OCI-LY3 (cell line): Measurements from ENCODE around the gene ZNF213.

ENCODE experiments used
- H2AFZ ChIP-seq: fragments of 200-600, 300-600 bp; shearing (Covaris generic); 2 replicates; pipeline ENCODE4 v1.6.0; 2014; ENCODE audit warnings: antibody characterized with exemption, low read depth, low read length
- H3K27ac ChIP-seq: fragments of 200-600, 300-600 bp; sonication (generic); 2 replicates; pipeline ENCODE4 v1.5.1; 2014; ENCODE audit warnings: mild to moderate bottlenecking, low read length, moderate library complexity, mixed read lengths
- H3K27me3 ChIP-seq: fragments of 200-600, 300-600 bp; sonication (generic); 2 replicates; pipeline ENCODE4 v1.6.1; 2014; ENCODE audit warnings: low read depth, low read length, mixed read lengths
- H3K36me3 ChIP-seq: fragments of 200-600, 300-600 bp; sonication (generic); replicated peaks from 2 replicates; pipeline ENCODE3; 2014; ENCODE audit warnings: low read depth, low read length, mixed read lengths
- H3K4me1 ChIP-seq: fragments of 300-600, 200-600 bp; sonication (generic); 2 replicates; pipeline ENCODE4 v1.6.1; 2014; ENCODE audit warnings: low read length, mixed read lengths
- H3K4me2 ChIP-seq: fragments of 200-600, 300-600 bp; sonication (generic); 2 replicates; pipeline ENCODE4 v1.6.1; 2014; ENCODE audit warnings: low read length, mixed read lengths
- H3K4me3 ChIP-seq: fragments of 300-600, 200-600 bp; sonication (generic); 2 replicates; pipeline ENCODE4 v1.5.1; 2014; ENCODE audit warnings: antibody characterized with exemption, mild to moderate bottlenecking, low read length, moderate library complexity
- H3K79me2 ChIP-seq: fragments of 300-600, 200-600 bp; shearing (Covaris generic); 2 replicates; pipeline ENCODE4 v1.6.1; 2014; ENCODE audit warnings: mild to moderate bottlenecking, low read length, mixed read lengths
- H3K9ac ChIP-seq: fragments of 300-600, 200-600 bp; shearing (Covaris generic); 2 replicates; pipeline ENCODE4 v1.6.0; 2014; ENCODE audit warnings: mild to moderate bottlenecking, low read length, moderate library complexity
- H3K9me3 ChIP-seq: fragments of 200-600, 300-600 bp; shearing (Covaris generic); 2 replicates; pipeline ENCODE4 v1.6.1; 2014; ENCODE audit warnings: low read length, mixed read lengths; ENCODE audit not compliant: insufficient read depth
- H4K20me1 ChIP-seq: fragments of 200-600, 300-600 bp; sonication (generic); 2 replicates; pipeline ENCODE4 v1.6.1; 2016; ENCODE audit warnings: low read length, mixed read lengths; ENCODE audit not compliant: insufficient read depth
- EZH2phosphoT487 ChIP-seq: fragments of 200-600 bp; shearing (Covaris generic); IDR thresholded peaks from 2 replicates; pipeline ENCODE4 v1.6.1; 2018; ENCODE audit warnings: antibody characterized with exemption, mixed run types, low read depth
- TF ChIP-seq, protein P1 (sequence below): fragments of 200-600, 300-600 bp; sonication (generic); IDR thresholded peaks from 2 replicates; pipeline ENCODE4 v1.5.1; 2014; ENCODE audit warnings: antibody characterized with exemption, low read length, low read depth

Gene ZNF213

DNA sequence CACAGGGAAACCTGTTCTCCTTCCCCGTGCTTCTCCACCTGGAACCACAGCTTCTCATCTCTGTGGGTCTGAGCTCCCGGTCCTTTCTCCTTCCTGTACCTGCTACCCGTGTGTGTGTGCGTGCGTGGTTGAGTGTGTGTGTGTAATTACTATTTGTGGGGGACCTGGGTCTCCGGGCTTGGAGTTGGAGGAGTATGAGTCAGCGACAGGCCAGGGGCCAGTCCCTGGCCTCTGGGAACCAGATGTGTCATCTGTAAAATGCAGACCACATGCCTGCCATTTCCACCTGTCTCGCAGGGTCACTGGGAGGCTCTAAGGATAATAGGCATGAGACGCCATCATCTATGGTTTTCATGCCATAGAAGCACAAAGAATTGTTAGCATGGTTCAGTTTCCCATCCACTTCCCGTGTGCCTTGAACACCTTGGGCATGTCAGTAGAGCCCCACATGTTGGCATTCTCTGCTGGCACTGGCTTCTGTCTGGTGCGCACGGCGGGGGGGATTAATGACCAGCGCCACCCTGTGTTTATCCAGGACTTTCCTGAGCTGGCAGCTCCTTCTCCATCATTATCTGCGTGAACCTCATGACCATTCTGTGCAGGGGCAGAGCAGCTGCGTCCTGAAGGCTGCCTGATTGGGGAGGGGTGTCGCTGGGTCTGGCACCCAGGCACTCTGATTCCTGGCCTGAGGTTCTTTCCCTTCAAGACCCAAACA is 20.9 kb upstream of the ZNF213 start:
- TF ChIP-seq, protein P1, sequence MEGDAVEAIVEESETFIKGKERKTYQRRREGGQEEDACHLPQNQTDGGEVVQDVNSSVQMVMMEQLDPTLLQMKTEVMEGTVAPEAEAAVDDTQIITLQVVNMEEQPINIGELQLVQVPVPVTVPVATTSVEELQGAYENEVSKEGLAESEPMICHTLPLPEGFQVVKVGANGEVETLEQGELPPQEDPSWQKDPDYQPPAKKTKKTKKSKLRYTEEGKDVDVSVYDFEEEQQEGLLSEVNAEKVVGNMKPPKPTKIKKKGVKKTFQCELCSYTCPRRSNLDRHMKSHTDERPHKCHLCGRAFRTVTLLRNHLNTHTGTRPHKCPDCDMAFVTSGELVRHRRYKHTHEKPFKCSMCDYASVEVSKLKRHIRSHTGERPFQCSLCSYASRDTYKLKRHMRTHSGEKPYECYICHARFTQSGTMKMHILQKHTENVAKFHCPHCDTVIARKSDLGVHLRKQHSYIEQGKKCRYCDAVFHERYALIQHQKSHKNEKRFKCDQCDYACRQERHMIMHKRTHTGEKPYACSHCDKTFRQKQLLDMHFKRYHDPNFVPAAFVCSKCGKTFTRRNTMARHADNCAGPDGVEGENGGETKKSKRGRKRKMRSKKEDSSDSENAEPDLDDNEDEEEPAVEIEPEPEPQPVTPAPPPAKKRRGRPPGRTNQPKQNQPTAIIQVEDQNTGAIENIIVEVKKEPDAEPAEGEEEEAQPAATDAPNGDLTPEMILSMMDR: 0 out of 2 replicates have a peak, but pooled peaks have one; percentile 3
- TF ChIP-seq EZH2phosphoT487: no peak
- Histone ChIP-seq H3K27me3 (peaks cover 34% of the 10 kb centered on the region), H3K4me2 (no peak overlapping the region), H3K4me1 (no peaks in the 10 kb centered on the region), H4K20me1 (no peaks in the 10 kb centered on the region), H3K36me3 (no peaks in the 10 kb centered on the region), H3K27ac (no peak overlapping the region), H2AFZ (no peak overlapping the region), H3K79me2 (no peaks in the 10 kb centered on the region), H3K9me3 (no peaks in the 10 kb centered on the region), H3K4me3 (no peak overlapping the region), H3K9ac (no peak overlapping the region)

DNA sequence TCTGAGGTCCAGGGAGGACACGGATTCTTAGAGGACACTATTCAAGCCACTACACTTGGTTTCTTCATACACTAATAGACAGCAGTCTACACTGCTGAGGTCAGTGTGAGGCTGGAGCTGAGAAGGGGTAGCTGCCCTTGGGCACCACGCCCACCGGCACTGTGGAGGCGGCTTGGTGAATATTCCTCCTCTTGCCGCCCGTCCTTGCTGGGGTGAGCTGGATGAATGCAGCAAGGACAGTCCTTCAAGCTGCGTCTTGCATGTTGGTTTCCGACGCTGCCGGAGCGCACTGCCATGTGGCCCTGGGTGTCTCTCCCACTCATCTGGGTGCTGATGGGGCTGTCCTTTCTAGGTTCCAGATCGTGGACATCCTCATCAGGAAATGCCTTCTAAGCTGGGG is 19.8 kb upstream of the ZNF213 start:
- TF ChIP-seq EZH2phosphoT487: no peak
- TF ChIP-seq, protein P1: no peak
- no peak overlapping the region for H3K4me3 ChIP-seq
- H3K9me3 ChIP-seq: no peaks in the 10 kb centered on the region
- no peak overlapping the region for H3K4me2 ChIP-seq
- no peaks in the 10 kb centered on the region for H4K20me1 ChIP-seq
- no peak overlapping the region for H2AFZ ChIP-seq
- H3K79me2 ChIP-seq: no peaks in the 10 kb centered on the region
- no peak overlapping the region for H3K9ac ChIP-seq
- no peaks in the 10 kb centered on the region for H3K4me1 ChIP-seq
- H3K27ac ChIP-seq: no peak overlapping the region
- peaks cover 30% of the 10 kb centered on the region for H3K27me3 ChIP-seq
- H3K36me3 ChIP-seq: no peaks in the 10 kb centered on the region

DNA sequence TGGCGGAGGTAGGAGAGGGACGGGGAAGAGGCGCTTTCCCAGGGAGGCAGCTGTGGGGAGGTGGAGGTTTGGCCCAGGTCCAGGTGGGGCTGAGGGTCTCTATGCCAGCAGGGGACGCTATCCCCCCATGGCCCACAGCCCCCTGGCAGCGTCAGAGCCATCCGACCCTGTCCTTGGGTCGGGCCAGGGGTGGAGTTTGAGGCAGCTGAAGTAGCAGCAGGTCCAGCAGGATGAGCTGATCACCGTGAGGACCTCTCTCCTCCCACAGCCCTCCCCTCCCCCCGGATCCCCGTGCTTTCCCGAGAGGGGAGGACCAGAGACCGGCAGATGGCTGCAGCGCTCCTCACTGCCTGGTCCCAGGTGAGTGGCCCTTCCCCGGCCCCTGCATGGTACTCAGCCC is 19.3 kb upstream of the ZNF213 start:
- Histone ChIP-seq H4K20me1 (no peaks in the 10 kb centered on the region), H3K36me3 (no peaks in the 10 kb centered on the region), H3K9me3 (no peaks in the 10 kb centered on the region), H3K4me3 (no peak overlapping the region), H3K4me1 (no peaks in the 10 kb centered on the region), H3K4me2 (no peak overlapping the region), H3K27me3 (peaks cover 30% of the 10 kb centered on the region), H3K79me2 (no peaks in the 10 kb centered on the region), H3K27ac (no peak overlapping the region), H2AFZ (peak overlapping the region; percentile 30; the same call in 1 of the 2 replicates), H3K9ac (no peak overlapping the region)
- TF ChIP-seq, protein P1: peak; percentile 20; the same call in 1 of the 2 replicates
- no peak for TF ChIP-seq EZH2phosphoT487

DNA sequence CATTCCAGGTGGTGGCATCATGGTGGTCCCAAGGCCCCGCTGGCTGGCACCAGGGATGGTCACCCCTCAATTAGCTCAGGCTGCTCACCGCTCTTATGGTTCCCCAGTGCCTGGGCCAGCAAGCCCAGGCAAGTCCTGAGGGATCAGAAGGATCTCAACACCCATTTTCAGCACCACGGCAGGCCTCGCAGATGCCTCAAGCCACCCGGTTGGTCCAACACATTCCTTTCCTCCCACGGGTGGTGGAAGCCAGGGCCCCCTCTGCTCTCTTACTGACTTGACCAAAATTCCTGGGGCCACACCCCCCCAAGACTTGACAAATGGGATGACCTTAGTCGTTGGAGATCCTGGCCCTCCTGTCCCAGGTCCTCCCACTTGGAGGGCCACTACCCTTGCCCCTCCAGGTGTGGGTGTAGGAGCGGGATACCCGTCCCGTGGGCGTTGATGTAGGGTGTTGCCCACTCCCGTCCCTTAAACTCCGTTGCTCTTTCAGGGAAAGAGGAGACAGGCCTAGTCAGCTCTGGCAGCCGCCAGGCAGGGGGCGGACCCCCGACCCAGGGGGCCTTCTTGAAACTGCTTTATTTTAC is 16.5 kb upstream of the ZNF213 start:
- no peak overlapping the region for H3K9ac ChIP-seq
- no peak overlapping the region for H3K27ac ChIP-seq
- H3K36me3 ChIP-seq: no peaks in the 10 kb centered on the region
- peaks cover 7% of the 10 kb centered on the region for H3K4me1 ChIP-seq
- no peak overlapping the region for H3K4me2 ChIP-seq
- peaks cover 25% of the 10 kb centered on the region for H3K27me3 ChIP-seq
- no peak overlapping the region for H2AFZ ChIP-seq
- TF ChIP-seq EZH2phosphoT487: no peak
- TF ChIP-seq, protein P1: no peak
- no peaks in the 10 kb centered on the region for H3K9me3 ChIP-seq
- H3K79me2 ChIP-seq: no peaks in the 10 kb centered on the region
- H3K4me3 ChIP-seq: no peak overlapping the region
- no peaks in the 10 kb centered on the region for H4K20me1 ChIP-seq
